COLO829 (cell line): ENCODE data around the gene POLR2J.
"Not testable (repeated sequence)": the region's sequence is repeated elsewhere in the genome, so short reads cannot be mapped to it uniquely, and the experiment has no call there.

ENCODE experiments used
- DNase-seq: peaks from one replicate; pipeline ENCODE4 v3.0.0; 2012; ENCODE audit warnings: low spot score

The POLR2J gene

GRCh38 chr7:102478314-102479208 is at the start of gene POLR2J:
Gene POLR2J, minus strand, starts transcription at chr7:102478922. Its CDS starts 62 bp downstream, at chr7:102478860.
- not testable (repeated sequence) for DNase-seq

GRCh38 chr7:102527822-102528793 is 49.4 kb upstream of the POLR2J start:
- not testable (repeated sequence) for DNase-seq

GRCh38 chr7:102527182-102527581 is 48.5 kb upstream of the POLR2J start:
- not testable (repeated sequence) for DNase-seq

- not testable (repeated sequence) for DNase-seq
Measured at GRCh38 chr7:102524803-102525202, 46.1 kb upstream of the POLR2J start.

GRCh38 chr7:102520797-102521196 is 42.1 kb upstream of the POLR2J start:
- DNase-seq, result not testable (repeated sequence)

- DNase-seq, result not testable (repeated sequence)
Measured at GRCh38 chr7:102517550-102518147, 38.9 kb upstream of the POLR2J start, which contains the start of gene RASA4B. Gene RASA4B, minus strand, starts transcription at chr7:102517777. Its CDS starts 67 bp downstream, at chr7:102517710.

- not testable (repeated sequence) for DNase-seq
Measured at GRCh38 chr7:102516951-102517350, 38.2 kb upstream of the POLR2J start.

GRCh38 chr7:102515889-102516288 is 37.2 kb upstream of the POLR2J start:
- DNase-seq, result not testable (repeated sequence)

GRCh38 chr7:102514881-102515721 is 36.4 kb upstream of the POLR2J start:
- not testable (repeated sequence) for DNase-seq

- peak; percentile 0 for DNase-seq
Measured at GRCh38 chr7:102512642-102513221, 34.0 kb upstream of the POLR2J start.

GRCh38 chr7:102511860-102512522 is 33.3 kb upstream of the POLR2J start:
- DNase-seq, result not testable (repeated sequence)

GRCh38 chr7:102510575-102510974 is 31.9 kb upstream of the POLR2J start:
- DNase-seq, result not testable (repeated sequence)

- DNase-seq, result not testable (repeated sequence)
Measured at GRCh38 chr7:102507410-102508088, 28.8 kb upstream of the POLR2J start.

GRCh38 chr7:102505298-102506185 is 26.8 kb upstream of the POLR2J start:
- not testable (repeated sequence) for DNase-seq

GRCh38 chr7:102503141-102503540 is 24.4 kb upstream of the POLR2J start:
- DNase-seq, result not testable (repeated sequence)

GRCh38 chr7:102498321-102498720 is 19.6 kb upstream of the POLR2J start:
- DNase-seq, result not testable (repeated sequence)

- not testable (repeated sequence) for DNase-seq
Measured at GRCh38 chr7:102497308-102497707, 18.6 kb upstream of the POLR2J start.

- DNase-seq, result not testable (repeated sequence)
Measured at GRCh38 chr7:102496861-102497260, 18.1 kb upstream of the POLR2J start.
